DOHH2 (cell line): ENCODE data around the gene BABAM2.

Experiments used
- H3F3A ChIP-seq: fragments of 200-600 bp; sonication (generic), shearing (Covaris generic); 2 replicates; pipeline ENCODE4 v1.6.0; 2016; ENCODE audit warnings: antibody characterized with exemption, mild to moderate bottlenecking; ENCODE audit not compliant: control insufficient read depth, insufficient read depth
- H3K27ac ChIP-seq: fragments of 200-600 bp; sonication (generic); 2 replicates; pipeline ENCODE4 v1.5.1; 2014; ENCODE audit warnings: low read depth, mild to moderate bottlenecking, low read length, moderate library complexity
- H3K27me3 ChIP-seq: fragments of 200-600 bp; sonication (generic); 2 replicates; pipeline ENCODE4 v1.6.1; 2014; ENCODE audit warnings: mild to moderate bottlenecking, low read length, mixed read lengths; ENCODE audit not compliant: control insufficient read depth
- H3K36me3 ChIP-seq: fragments of 200-600 bp; sonication (generic); 2 replicates; pipeline ENCODE4 v1.6.1; 2014; ENCODE audit warnings: mild to moderate bottlenecking, low read length, moderate library complexity, mixed read lengths; ENCODE audit not compliant: control insufficient read depth
- H3K4me1 ChIP-seq: fragments of 200-600 bp; sonication (generic); 2 replicates; pipeline ENCODE4 v1.6.1; 2014; ENCODE audit warnings: mild to moderate bottlenecking, low read length, mixed read lengths; ENCODE audit not compliant: control insufficient read depth
- H3K4me2 ChIP-seq: fragments of 200-600 bp; sonication (generic); 2 replicates; pipeline ENCODE4 v1.6.0; 2014; ENCODE audit warnings: mild to moderate bottlenecking, low read length, moderate library complexity
- H3K4me3 ChIP-seq: fragments of 200-600 bp; sonication (generic); 2 replicates; pipeline ENCODE4 v1.5.1; 2014; ENCODE audit warnings: mild to moderate bottlenecking, low read length, mixed read lengths
- H3K79me2 ChIP-seq: fragments of 200-600 bp; sonication (generic); 2 replicates; pipeline ENCODE4 v1.6.1; 2014; ENCODE audit warnings: mild to moderate bottlenecking, low read length, mixed read lengths; ENCODE audit not compliant: control insufficient read depth
- H3K9me2 ChIP-seq: fragments of 200-600 bp; sonication (generic); replicated peaks from 2 replicates; pipeline ENCODE4 v1.6.1; 2014; ENCODE audit warnings: mild to moderate bottlenecking, low read length, mixed read lengths; ENCODE audit not compliant: control insufficient read depth
- H3K9me3 ChIP-seq: fragments of 200-600 bp; sonication (generic); 2 replicates; pipeline ENCODE4 v1.6.1; 2014; ENCODE audit warnings: antibody characterized with exemption, low read length, mixed read lengths; ENCODE audit not compliant: control insufficient read depth, insufficient read depth
- H4K20me1 ChIP-seq: fragments of 200-600 bp; sonication (generic); 2 replicates; pipeline ENCODE4 v1.6.0; 2014; ENCODE audit warnings: low read depth, mild to moderate bottlenecking, antibody characterized with exemption, low read length, moderate library complexity; ENCODE audit not compliant: control insufficient read depth, insufficient read depth
- CTCF ChIP-seq: fragments of 200-600 bp; sonication (generic); IDR thresholded peaks from one replicate; pipeline ENCODE4 v1.5.1; 2014; ENCODE audit warnings: antibody characterized with exemption, mild to moderate bottlenecking, low read depth, low read length; ENCODE audit not compliant: poor library complexity, severe bottlenecking
- EZH2phosphoT487 ChIP-seq: fragments of 200-600 bp; sonication (generic); IDR thresholded peaks from 2 replicates; pipeline ENCODE4 v1.6.1; 2017; ENCODE audit warnings: borderline replicate concordance, mild to moderate bottlenecking, antibody characterized with exemption, low read length, moderate library complexity, mixed read lengths

The BABAM2 gene

GRCh38 chr2:28345619-28346018 is 455.1 kb downstream of the BABAM2 start:
- H3K4me3 ChIP-seq = no peak overlapping the region
- no peaks in the 10 kb centered on the region for H3K9me3 ChIP-seq
- no peaks in the 10 kb centered on the region for H3K9me2 ChIP-seq
- no peak overlapping the region for H3K27ac ChIP-seq
- H3K4me1 ChIP-seq = no peaks in the 10 kb centered on the region
- H3K27me3 ChIP-seq = no peaks in the 10 kb centered on the region
- no peaks in the 10 kb centered on the region for H3K79me2 ChIP-seq
- TF ChIP-seq CTCF (no peak), EZH2phosphoT487 (no peak)
- H3K36me3 ChIP-seq = no peaks in the 10 kb centered on the region
- no peak overlapping the region for H3K4me2 ChIP-seq
- no peaks in the 10 kb centered on the region for H3F3A ChIP-seq
- H4K20me1 ChIP-seq = no peaks in the 10 kb centered on the region

- TF ChIP-seq CTCF (no peak), EZH2phosphoT487 (no peak)
- Histone ChIP-seq H3K9me2 (no peaks in the 10 kb centered on the region), H3K79me2 (no peaks in the 10 kb centered on the region), H3K9me3 (no peaks in the 10 kb centered on the region), H3K4me2 (no peak overlapping the region), H3K36me3 (no peaks in the 10 kb centered on the region), H3K4me1 (no peaks in the 10 kb centered on the region), H3K27ac (no peak overlapping the region), H4K20me1 (no peaks in the 10 kb centered on the region), H3K27me3 (no peaks in the 10 kb centered on the region), H3K4me3 (no peak overlapping the region), H3F3A (no peaks in the 10 kb centered on the region)
Measured at GRCh38 chr2:28346587-28346986, 456.1 kb downstream of the BABAM2 start.

GRCh38 chr2:28347193-28347592 is 456.7 kb downstream of the BABAM2 start:
- Histone ChIP-seq H3K9me3 (no peaks in the 10 kb centered on the region), H3K27ac (no peak overlapping the region), H3K79me2 (no peaks in the 10 kb centered on the region), H4K20me1 (no peaks in the 10 kb centered on the region), H3K9me2 (no peaks in the 10 kb centered on the region), H3F3A (no peaks in the 10 kb centered on the region), H3K4me3 (no peak overlapping the region), H3K4me1 (no peaks in the 10 kb centered on the region), H3K4me2 (no peak overlapping the region), H3K27me3 (no peaks in the 10 kb centered on the region), H3K36me3 (no peaks in the 10 kb centered on the region)
- no peak for TF ChIP-seq EZH2phosphoT487
- no peak for TF ChIP-seq CTCF

DNA sequence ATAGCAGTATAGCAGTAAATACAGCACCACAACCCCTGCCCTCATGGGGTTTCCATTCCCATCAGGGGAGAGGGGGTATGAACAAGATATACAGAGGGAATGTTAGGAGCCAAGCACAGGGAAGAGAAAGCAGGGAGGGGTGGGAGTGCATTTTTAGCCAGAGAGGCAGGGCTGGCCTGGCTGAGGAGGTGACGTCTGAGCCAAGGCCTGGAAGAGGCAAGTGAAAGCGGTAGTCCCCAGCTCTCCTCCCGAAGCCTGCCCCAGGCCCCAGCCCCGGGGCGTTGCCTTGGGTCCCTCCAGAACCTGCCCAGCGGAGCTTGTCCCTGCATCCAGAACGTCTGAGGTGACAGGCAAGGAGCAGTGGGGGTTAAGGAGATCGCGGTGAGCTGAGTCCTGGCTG is 457.1 kb downstream of the BABAM2 start:
- H3K27me3 ChIP-seq = no peaks in the 10 kb centered on the region
- H3K27ac ChIP-seq = no peak overlapping the region
- no peak overlapping the region for H3K4me3 ChIP-seq
- H3K4me2 ChIP-seq = no peak overlapping the region
- no peak for TF ChIP-seq EZH2phosphoT487
- TF ChIP-seq CTCF = no peak
- H3K36me3 ChIP-seq = no peaks in the 10 kb centered on the region
- H3K9me2 ChIP-seq = no peaks in the 10 kb centered on the region
- H3F3A ChIP-seq = no peaks in the 10 kb centered on the region
- no peaks in the 10 kb centered on the region for H3K9me3 ChIP-seq
- no peaks in the 10 kb centered on the region for H3K79me2 ChIP-seq
- no peaks in the 10 kb centered on the region for H3K4me1 ChIP-seq
- no peaks in the 10 kb centered on the region for H4K20me1 ChIP-seq
